HL-60 (cell line): Measurements from ENCODE around the gene CDK17.
"Not testable (repeated sequence)": the region's sequence is repeated elsewhere in the genome, so short reads cannot be mapped to it uniquely, and the experiment has no call there.

Experiments
- DNase-seq, 2 experiments: peaks; one replicate each; pipeline ENCODE4 v3.0.0-alpha.2; 2010 to 2020; ENCODE audit warnings: low read depth in 1 of 2, low spot score in 1 of 2
- H3K27ac ChIP-seq: fragments of 250-450 bp; sonication (Bioruptor Pico); replicated peaks from 2 replicates; pipeline ENCODE4 v1.5.1; 2020; ENCODE audit warnings: mild to moderate bottlenecking, moderate library complexity
- H3K27me3 ChIP-seq: fragments of 250-450 bp; sonication (Bioruptor Pico); 2 replicates; pipeline ENCODE4 v1.5.1; 2021; ENCODE audit warnings: mild to moderate bottlenecking, moderate library complexity; ENCODE audit not compliant: insufficient read depth, poor library complexity, severe bottlenecking
- H3K4me3 ChIP-seq: replicated peaks from 2 replicates; pipeline ENCODE4 v1.5.1; 2011; ENCODE audit warnings: mild to moderate bottlenecking, control low read depth, low read length; ENCODE audit not compliant: insufficient read depth
- GABPA ChIP-seq: IDR thresholded peaks from 2 replicates; pipeline ENCODE4 v1.6.1; 2012; ENCODE audit warnings: low read depth
- POLR2AphosphoS5 ChIP-seq: IDR thresholded peaks from 2 replicates; pipeline ENCODE4 v1.6.1; 2012; ENCODE audit warnings: low read depth
- SPI1 ChIP-seq: IDR thresholded peaks from 2 replicates; pipeline ENCODE4 v1.6.1; 2012; ENCODE audit warnings: low read depth, mild to moderate bottlenecking, borderline replicate concordance
- TF ChIP-seq, protein P1 (sequence below): IDR thresholded peaks from 2 replicates; pipeline ENCODE4 v1.6.1; 2012; ENCODE audit warnings: low read depth; ENCODE audit not compliant: insufficient replicate concordance
- TF ChIP-seq, protein P2 (sequence below): IDR thresholded peaks from one replicate; pipeline ENCODE4 v1.5.1; 2011; ENCODE audit warnings: low read length, control low read depth, inconsistent platforms; ENCODE audit not compliant: insufficient read depth

The CDK17 gene

GRCh38 chr12:96344124-96344695 lies 56.0 kb downstream of the CDK17 start:
- H3K27ac ChIP-seq: no peak overlapping the region
- DNase-seq: no peak
- no peak for TF ChIP-seq POLR2AphosphoS5
- TF ChIP-seq, protein P1, sequence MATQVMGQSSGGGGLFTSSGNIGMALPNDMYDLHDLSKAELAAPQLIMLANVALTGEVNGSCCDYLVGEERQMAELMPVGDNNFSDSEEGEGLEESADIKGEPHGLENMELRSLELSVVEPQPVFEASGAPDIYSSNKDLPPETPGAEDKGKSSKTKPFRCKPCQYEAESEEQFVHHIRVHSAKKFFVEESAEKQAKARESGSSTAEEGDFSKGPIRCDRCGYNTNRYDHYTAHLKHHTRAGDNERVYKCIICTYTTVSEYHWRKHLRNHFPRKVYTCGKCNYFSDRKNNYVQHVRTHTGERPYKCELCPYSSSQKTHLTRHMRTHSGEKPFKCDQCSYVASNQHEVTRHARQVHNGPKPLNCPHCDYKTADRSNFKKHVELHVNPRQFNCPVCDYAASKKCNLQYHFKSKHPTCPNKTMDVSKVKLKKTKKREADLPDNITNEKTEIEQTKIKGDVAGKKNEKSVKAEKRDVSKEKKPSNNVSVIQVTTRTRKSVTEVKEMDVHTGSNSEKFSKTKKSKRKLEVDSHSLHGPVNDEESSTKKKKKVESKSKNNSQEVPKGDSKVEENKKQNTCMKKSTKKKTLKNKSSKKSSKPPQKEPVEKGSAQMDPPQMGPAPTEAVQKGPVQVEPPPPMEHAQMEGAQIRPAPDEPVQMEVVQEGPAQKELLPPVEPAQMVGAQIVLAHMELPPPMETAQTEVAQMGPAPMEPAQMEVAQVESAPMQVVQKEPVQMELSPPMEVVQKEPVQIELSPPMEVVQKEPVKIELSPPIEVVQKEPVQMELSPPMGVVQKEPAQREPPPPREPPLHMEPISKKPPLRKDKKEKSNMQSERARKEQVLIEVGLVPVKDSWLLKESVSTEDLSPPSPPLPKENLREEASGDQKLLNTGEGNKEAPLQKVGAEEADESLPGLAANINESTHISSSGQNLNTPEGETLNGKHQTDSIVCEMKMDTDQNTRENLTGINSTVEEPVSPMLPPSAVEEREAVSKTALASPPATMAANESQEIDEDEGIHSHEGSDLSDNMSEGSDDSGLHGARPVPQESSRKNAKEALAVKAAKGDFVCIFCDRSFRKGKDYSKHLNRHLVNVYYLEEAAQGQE: no peak
- TF ChIP-seq SPI1: no peak
- TF ChIP-seq, protein P2, sequence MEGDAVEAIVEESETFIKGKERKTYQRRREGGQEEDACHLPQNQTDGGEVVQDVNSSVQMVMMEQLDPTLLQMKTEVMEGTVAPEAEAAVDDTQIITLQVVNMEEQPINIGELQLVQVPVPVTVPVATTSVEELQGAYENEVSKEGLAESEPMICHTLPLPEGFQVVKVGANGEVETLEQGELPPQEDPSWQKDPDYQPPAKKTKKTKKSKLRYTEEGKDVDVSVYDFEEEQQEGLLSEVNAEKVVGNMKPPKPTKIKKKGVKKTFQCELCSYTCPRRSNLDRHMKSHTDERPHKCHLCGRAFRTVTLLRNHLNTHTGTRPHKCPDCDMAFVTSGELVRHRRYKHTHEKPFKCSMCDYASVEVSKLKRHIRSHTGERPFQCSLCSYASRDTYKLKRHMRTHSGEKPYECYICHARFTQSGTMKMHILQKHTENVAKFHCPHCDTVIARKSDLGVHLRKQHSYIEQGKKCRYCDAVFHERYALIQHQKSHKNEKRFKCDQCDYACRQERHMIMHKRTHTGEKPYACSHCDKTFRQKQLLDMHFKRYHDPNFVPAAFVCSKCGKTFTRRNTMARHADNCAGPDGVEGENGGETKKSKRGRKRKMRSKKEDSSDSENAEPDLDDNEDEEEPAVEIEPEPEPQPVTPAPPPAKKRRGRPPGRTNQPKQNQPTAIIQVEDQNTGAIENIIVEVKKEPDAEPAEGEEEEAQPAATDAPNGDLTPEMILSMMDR: no peak
- no peak for TF ChIP-seq GABPA
- H3K27me3 ChIP-seq: no peaks in the 10 kb centered on the region
- H3K4me3 ChIP-seq: no peak overlapping the region

GRCh38 chr12:96343347-96343954 lies 56.8 kb downstream of the CDK17 start:
- Histone ChIP-seq H3K27ac (no peak overlapping the region), H3K4me3 (no peak overlapping the region), H3K27me3 (no peaks in the 10 kb centered on the region)
- no peak for TF ChIP-seq GABPA
- TF ChIP-seq, protein P2: no peak
- 0 out of 2 replicates have a peak, but pooled peaks have one; percentile 17 for TF ChIP-seq POLR2AphosphoS5
- no peak for TF ChIP-seq SPI1
- peak in 1 of 2 experiments; percentile 39 for DNase-seq

DNA sequence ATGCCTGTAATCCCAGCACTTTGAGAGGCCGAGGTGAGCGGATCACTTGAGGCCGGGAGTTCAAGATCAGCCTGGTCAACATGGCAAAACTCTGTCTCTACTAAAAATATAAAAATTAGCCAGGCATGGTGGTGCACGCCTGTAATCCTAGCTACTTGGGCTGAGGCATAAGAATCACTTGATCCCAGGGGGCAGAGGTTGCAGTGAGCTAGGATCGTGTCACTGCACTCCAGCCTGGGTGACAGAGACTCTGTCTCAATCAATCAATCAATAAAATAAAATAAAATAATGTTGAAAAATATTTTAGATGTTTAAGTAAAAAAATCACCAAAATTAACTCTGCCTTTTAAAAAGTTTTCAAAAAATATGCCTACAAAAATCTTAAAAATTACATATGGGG lies 60.6 kb downstream of the CDK17 start:
- not testable (repeated sequence) for H3K27ac ChIP-seq, DNase-seq, H3K27me3 ChIP-seq, H3K4me3 ChIP-seq

- no peak for DNase-seq
- Histone ChIP-seq H3K4me3 (no peak overlapping the region), H3K27ac (no peak overlapping the region), H3K27me3 (no peaks in the 10 kb centered on the region)
- TF ChIP-seq, protein P2: no peak
- TF ChIP-seq, protein P1: no peak
- TF ChIP-seq GABPA: no peak
- no peak for TF ChIP-seq SPI1
- TF ChIP-seq POLR2AphosphoS5: no peak
Observed at GRCh38 chr12:96338852-96339471, 61.3 kb downstream of the CDK17 start.
